VCaP (cell line): ENCODE results near the gene DHRSX.
"Not testable (repeated sequence)": the region's sequence is repeated elsewhere in the genome, so short reads cannot be mapped to it uniquely, and the experiment has no call there.

ENCODE experiments used
- H3K27ac ChIP-seq: fragments of 450-650 bp; 2 replicates; pipeline ENCODE4 v1.5.1; 2017
- CTCF ChIP-seq: fragments of 450-650 bp; conservative IDR thresholded peaks from 2 replicates; pipeline ENCODE4 v1.5.1; 2017; ENCODE audit warnings: mild to moderate bottlenecking, moderate library complexity

DHRSX gene

DNA sequence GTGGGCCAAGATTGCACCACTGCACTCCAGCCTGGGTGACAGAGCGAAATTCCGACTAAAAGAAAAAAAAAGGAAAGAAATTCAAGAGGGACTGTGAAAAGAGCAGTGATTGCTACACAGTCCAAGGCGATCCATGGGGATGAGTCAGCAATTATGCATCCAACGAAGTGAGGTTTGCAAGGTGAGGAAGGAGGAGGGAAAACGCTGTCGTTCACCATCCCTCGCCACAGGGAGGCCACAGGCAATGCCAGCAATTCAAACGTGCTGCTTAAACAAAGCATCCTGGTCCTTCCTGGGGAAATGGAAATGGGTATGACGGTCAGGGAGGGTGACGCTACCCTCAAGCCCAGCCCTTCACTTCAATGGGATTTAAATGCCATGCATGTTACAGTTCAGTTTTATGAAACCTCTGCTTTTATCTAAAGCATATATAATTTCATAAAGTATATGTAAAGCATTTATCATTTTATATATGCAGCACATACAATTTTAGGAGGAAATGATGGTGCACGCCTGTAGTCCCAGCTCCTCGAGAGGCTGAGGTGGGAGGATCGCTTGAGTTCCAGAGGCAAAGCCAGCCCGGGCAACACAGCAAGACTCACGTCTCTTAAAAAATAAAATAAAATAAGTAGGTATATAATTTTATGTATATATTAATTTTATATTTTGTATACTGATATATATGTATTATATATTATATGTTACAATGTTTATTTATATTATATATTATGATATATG, 108.7 kb downstream of the DHRSX start:
- no peak overlapping the region for H3K27ac ChIP-seq
- TF ChIP-seq CTCF, result no peak

DNA sequence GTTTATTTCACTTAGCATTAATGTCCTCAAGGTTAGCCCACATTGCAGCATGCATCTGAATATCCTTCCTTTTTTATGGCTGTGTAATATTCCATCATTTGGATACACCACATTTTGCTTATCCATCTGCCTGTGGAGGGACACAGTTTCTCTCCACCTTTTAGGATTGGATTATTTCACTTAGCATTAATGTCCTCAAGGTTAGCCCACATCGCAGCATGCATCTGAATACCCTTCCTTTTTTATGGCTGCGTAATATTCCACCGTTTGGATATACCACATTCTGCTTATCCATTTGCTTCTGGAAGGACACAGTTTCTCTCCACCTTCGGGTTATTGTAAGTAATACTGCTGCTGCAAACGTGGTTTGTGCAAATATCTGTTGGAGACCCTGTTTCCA, 110.0 kb downstream of the DHRSX start:
- no peak for TF ChIP-seq CTCF
- no peak overlapping the region for H3K27ac ChIP-seq

DNA sequence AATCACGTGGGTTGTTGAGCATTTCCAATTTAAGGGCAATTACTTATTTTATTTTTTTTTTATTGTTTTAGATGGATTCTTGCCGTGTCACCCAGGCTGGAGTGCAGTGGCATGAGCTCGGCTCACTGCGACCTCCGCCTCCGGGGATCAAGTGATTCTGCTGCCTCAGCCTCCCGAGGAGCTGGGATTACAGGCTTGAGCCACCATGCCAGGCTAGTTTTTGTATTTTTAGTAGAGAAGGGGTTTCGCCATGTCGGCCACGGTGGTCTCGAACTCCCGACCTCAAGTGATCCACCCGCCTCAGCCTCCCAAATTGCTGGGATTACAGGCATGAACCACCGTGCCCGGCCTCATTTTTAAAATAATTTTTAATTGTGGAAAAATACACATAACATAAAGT, 111.0 kb downstream of the DHRSX start:
- H3K27ac ChIP-seq, result not testable (repeated sequence)

GRCh38 chrX:2389324-2389723, 111.5 kb downstream of the DHRSX start:
- TF ChIP-seq CTCF, result no peak
- no peak overlapping the region for H3K27ac ChIP-seq

DNA sequence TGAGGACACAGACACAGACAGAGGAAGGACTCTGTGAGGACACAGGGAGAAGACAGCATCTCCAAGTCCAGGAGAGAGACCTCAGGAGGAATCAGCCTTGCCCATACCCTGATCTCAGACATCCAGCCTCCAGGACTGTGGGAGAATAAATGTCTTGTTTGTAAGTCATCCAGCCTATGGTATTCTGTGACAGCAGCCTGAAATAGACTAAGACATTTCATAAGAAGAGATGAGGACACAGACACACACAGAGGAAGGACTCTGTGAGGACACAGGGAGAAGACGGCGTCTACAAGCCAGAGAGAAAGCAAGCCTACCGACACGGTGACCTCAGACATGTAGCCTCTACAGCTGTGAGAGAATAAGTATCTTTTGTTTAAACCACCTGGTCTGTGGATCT, 112.1 kb downstream of the DHRSX start:
- no peak for TF ChIP-seq CTCF
- no peak overlapping the region for H3K27ac ChIP-seq

DNA sequence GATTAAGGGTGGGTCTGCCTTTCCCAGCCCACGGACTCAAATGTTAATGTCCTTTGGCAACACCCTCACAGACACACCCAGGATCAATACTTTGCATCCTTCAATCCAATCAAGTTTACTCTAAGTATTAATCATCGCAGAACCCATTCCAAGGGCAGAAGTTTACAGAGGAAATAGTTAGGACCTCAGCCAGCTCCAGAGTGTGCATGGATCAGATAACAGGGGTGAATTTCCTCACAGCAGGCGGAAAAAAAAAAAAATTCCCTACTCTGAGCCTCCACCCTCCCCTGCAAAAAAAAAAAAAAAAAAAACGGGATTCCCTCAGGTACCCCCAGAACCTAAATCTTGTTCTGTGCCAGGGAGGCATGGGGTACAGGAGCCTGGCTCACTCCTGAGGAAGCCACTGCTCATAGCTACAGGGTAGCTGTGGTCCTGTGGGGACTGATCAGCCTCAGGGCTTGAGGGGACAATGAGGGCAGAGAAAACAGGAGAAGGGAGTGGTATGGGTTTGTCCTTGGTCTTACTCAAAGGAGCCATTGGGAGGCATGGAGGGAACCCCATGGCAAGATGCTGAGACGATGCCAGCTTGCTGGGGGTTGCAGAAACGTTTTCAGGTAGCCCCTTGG, 113.0 kb downstream of the DHRSX start:
- no peak for TF ChIP-seq CTCF
- H3K27ac ChIP-seq, result no peak overlapping the region

- H3K27ac ChIP-seq, result no peak overlapping the region
- no peak for TF ChIP-seq CTCF
Observed at GRCh38 chrX:2385224-2385623, 115.6 kb downstream of the DHRSX start.

- no peak for TF ChIP-seq CTCF
- no peak overlapping the region for H3K27ac ChIP-seq
Observed at GRCh38 chrX:2384486-2384885, 116.3 kb downstream of the DHRSX start.
